Measurements from ENCODE around the gene DSTN.

DNA sequence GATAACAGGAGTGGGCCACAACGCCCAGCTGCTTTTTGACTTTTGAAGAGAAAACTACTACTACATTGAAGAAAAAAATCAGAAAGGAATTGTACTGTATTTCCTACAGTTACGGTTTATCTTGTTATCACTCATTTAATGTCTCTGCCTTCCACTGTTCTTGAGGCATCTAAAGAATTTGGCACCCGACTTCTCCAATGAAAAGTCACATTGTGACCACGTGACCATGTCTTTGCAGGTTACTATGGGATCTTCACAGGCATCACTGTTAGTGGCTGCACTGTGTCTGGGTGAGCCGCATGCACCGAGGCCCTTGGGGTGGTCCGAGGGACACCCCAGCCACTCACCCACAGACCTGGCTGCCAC is 85.4 kb downstream of the DSTN start:
- TF ChIP-seq, protein P1, sequence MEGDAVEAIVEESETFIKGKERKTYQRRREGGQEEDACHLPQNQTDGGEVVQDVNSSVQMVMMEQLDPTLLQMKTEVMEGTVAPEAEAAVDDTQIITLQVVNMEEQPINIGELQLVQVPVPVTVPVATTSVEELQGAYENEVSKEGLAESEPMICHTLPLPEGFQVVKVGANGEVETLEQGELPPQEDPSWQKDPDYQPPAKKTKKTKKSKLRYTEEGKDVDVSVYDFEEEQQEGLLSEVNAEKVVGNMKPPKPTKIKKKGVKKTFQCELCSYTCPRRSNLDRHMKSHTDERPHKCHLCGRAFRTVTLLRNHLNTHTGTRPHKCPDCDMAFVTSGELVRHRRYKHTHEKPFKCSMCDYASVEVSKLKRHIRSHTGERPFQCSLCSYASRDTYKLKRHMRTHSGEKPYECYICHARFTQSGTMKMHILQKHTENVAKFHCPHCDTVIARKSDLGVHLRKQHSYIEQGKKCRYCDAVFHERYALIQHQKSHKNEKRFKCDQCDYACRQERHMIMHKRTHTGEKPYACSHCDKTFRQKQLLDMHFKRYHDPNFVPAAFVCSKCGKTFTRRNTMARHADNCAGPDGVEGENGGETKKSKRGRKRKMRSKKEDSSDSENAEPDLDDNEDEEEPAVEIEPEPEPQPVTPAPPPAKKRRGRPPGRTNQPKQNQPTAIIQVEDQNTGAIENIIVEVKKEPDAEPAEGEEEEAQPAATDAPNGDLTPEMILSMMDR (IDR thresholded peaks at IDR 0.05): no peak
- no peak for TF ChIP-seq POLR2A (IDR thresholded peaks at IDR 0.05)

Data from Peyer's patch (tissue), 4 donors.